ENCODE measurements around the gene OTOP3.
"Not testable (repeated sequence)": the region's sequence is repeated elsewhere in the genome, so short reads cannot be mapped to it uniquely, and the experiment has no call there.

Gene OTOP3, protein sequence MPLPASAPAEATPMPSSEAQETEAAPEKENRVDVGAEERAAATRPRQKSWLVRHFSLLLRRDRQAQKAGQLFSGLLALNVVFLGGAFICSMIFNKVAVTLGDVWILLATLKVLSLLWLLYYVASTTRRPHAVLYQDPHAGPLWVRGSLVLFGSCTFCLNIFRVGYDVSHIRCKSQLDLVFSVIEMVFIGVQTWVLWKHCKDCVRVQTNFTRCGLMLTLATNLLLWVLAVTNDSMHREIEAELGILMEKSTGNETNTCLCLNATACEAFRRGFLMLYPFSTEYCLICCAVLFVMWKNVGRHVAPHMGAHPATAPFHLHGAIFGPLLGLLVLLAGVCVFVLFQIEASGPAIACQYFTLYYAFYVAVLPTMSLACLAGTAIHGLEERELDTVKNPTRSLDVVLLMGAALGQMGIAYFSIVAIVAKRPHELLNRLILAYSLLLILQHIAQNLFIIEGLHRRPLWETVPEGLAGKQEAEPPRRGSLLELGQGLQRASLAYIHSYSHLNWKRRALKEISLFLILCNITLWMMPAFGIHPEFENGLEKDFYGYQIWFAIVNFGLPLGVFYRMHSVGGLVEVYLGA

DNA sequence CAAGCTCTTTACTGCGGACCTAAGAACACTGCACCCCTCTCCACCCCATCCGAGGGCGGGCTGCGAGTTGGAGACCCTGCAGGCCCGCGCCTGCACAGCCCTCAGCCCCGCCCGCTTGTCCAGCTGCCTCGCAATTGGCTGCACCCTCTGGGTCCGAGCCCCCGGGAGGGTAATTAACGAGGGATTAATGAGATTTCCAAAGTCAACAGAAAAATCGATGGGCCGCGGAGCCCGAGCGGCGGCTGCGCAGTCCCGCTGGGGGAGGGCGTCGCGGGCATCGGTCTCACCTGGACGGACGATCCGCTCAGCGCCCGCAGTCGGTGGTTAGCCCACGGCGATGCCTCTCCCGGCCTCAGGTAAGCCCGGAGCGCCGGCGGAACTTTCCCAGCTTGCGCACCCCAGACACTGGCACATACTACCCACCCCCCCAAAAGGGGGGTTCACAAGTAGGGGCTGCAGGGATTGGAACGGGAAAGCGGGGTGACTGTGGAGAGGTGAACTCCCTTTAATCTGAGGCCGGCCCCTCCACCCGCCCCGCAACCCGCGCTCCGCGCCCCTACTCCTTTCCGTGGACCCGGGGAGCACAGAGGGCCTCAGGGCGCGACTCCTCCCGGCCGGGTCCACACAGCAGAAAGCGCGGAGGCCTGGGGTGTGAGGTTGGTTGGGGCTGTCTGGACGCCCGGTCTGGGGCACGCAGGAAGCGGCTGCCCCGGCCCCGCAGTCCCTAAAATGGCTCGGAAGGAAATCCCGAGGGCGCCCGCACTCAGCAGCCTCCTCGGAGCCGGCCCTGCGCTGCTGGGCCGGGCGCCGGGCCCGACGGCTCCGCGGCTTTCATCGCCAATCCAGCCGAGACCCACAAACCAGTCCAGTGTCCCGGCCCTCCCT, at the start of gene OTOP3:
Gene OTOP3 (plus strand): TSS at position 314 of the 885 bp plus-strand sequence. CDS start 24 bp downstream, at position 338.
- no peak for DNase-seq

DNA sequence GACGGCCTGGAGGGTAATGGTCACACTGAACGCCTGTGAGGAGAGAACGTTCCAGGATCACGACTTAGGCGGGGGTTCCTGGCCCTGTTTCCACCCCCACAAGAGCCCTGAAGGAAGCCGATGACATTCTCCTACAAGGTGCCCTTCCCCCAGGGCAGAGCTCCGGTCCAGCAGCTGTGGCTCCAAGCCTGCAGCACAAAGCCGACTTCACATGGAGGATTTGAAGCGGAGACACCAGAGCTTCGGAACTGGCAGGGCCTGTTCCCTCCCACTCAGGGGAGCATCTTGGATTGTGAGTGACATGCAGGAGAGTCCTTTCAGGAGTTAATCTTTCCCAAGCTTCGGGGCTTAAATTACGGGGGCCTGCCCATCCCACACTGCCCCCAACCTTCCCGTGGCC, 47.2 kb upstream of the OTOP3 start:
- DNase-seq = no peak

DNA sequence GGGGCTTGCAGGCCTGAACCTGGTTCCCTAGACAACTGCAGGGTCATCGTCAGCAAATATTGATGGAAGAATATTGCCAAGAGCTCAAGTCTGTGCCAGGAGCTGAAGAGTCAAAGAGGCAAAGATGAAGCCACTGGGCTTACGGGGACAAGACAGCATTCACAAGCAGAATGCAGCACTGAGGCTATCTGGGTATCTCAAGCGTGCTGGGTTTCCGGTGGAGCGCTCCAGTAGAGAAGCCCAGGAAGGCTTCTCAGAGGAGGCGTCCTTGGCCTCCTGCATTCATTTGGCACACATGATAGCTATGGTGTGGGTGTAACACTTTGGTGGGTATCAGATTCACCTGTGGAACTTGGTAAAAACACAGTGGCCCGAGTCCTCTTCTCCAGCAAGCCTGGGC, 45.1 kb upstream of the OTOP3 start:
- no peak for DNase-seq

DNA sequence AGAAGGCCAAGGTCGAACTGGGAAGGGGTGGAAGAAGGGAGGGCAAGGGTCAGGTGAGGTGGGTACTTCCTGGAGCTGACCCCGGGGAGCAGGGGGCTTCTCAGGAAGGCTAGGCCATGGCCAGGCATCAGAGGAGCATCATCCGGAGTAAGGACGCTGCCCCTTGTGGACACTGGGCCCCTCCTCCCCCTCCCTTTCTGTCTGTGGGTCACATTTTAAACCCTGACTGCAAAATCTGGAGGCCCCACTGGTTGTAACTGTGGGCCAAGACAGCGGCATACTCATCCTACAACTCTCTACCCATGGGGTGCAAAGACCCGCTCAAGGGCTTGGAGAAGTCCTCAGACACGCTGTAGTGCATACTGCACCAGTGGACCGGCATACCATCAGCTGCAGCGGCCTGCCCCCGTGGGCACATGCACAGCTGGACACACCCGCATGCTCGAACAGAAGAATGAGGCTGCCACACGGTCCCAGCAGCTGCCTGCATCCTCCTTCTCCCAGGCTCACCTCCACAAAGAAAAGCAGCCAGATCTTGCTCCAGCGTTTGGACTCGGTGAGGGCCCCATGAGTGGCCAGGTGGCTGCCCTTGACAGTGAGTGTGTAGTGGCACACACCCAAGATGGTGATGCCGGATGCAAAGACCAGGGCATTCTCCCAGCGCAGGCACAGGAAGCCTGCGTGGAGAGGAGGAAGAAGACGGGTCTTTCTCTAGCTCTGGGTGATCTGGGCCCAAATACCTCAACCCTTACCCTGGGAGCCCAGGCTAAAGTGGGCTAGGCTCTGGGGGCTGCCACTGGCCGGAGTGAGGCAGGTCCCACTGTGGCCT, 43.5 kb upstream of the OTOP3 start:
- no peak for DNase-seq

DNA sequence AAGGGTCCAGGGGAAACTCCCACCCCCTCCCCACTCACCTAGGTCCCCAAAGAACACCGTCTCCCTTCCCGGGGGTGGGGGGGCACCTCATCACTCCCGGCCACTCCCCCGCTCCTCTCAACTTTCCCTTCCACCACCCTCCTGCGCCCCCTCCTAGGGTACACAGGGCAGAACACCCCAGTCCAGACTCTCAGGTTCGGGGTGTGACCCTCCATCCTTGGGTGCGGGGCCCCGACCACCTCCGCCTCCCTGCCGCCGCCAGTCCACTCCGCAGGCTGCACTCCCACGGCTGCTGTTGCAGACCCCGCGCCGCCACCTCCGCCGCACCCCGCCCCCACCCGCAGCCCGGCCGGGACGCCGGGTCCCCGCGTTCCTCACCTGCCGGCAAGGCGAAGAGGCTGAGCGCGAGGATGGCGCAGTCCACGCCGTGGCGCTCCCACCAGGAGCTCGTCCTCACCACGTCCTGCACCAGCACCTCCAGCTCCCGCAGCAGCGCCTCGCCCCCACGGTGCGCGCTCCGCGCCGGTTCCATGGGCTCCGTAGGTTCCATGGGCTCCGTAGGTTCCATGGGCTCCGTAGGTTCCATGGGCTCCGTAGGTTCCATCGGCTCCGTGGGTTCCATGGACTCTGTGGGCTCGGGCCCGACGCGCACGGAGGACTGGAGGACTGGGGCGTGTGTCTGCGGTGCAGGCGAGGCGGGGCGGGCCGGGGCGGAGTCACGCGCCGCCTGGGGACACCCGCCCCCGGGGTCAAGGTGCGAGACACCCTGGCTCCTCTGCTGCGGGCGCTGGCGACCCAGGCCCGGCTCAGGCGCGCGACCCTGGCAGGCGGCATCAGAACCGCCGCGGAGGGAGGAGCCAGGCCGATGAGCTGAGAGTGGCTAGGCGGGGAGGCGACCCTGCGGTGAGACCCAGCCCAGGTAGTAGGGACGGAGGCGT, 42.5 kb upstream of the OTOP3 start, which contains the start of gene FADS6:
Gene FADS6 (minus strand): TSS at position 660 of the 938 bp plus-strand sequence. CDS start 38 bp downstream, at position 622.
- no peak for DNase-seq

DNA sequence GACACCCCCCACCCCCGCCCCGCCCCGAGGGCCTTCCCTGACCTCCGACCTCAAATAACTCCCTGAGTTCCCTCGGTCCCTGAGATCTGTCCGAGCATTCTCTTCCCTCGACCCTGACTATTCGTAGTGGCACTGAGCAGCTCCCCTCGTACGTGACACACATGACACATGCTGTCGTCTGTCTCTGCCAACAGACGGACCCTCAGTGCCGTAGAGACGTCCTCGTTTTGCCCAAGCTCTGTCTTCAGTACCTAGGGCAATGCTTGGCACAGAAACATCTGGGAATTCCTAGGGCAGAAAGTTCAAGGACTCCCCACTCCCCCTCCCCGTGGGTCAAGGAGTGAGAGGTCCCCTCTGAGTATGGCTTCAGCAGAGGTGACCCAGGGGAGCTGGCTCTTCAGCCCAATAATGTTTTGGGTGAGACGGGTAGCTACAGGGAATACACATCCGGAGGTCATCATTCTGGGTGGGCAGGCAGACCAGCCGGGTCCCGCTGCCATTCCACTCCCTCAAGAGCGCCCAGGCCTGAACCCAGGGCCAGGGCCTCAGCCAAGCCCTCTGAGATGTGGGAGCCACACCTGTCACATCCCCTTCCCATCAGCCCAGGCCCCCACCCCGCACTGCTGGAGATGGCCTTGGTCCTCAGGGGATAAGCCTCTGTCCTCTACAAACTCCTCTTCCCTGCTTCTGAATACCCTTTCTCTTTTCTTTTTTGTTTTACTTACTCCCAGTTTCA, 41.6 kb upstream of the OTOP3 start:
- no peak for DNase-seq

DNA sequence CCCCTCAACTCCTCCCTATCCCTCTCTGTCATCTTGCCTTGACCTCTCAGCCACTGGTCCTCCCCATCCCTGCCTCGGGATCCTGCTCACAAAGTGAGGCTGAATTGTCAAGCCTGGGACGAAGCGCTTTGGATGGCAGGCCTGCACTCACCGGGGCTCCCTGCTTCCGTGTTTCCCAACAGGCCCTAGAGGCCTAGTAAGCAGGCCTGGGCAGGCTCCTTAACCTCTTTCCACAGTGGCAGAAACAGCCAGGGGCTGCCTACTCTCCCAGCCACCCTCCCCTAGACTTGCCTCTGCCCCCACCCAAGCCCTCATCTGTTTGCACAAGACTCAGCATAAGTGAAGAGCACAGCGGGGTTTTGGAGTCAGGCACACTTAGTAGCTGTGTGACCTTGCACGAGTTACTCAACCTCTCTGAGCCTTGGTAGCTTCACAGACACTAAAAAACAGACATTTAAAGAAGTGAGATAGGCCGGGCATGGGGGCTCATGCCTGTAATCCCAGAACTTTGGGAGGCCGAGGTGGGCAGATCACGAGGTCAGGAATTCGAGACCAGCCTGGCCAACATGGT, 37.2 kb upstream of the OTOP3 start:
- DNase-seq = no peak

DNA sequence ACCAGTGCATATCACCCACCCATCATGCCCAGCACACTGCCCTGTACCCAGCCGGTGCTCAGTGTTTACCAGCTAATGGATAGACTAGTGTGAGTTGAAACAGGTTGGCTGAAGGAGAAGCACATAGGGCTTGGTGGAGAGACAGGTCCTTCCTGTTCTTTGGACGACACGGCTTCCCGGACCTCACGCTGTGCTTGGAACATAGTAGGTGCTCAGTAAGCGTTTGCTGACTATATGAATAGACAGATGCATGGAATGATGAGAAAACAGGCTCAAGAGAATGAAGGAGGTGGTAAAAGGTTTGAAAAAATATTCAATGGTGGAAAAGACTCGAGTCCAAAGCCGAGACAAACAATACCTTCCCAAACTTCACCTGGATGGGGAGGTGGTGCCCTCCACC, 35.5 kb upstream of the OTOP3 start:
- DNase-seq = no peak

DNA sequence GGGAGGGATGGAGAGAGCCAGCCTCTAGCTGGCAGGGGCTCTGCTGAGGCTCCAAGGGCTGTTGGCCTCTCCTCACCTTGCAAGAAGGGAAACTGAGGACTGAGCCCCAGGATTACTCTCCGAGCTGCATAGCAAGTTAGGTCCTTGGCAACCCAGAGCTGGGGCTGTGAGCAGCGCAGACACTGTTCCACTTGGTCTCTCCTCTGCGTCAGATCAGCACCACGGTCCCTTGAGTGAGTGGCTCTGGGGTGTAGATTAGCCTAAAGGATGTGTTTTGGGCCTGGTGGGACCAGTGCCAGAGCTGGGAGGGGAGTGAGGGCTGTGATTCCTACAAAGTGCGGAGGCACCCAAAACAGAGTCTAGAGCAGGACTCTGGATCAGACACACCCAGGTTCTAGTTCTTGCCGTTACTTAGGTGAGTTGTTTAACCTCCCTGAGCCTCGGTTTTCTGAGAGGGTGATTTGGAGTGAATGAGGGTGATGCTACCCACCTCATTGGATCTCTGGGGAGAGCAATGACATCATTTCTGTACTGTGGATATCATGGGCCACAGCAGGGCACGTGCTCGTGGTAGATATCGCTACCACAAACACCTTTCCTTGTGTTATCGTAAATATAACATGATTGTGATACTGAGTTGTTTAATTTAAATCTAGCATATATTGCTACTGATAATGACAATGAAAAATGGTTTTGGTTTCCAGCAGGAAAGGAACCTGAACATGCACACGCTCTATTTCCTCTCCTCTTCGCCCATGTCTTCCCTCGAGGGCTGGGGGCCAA, 34.2 kb upstream of the OTOP3 start:
- no peak for DNase-seq

DNA sequence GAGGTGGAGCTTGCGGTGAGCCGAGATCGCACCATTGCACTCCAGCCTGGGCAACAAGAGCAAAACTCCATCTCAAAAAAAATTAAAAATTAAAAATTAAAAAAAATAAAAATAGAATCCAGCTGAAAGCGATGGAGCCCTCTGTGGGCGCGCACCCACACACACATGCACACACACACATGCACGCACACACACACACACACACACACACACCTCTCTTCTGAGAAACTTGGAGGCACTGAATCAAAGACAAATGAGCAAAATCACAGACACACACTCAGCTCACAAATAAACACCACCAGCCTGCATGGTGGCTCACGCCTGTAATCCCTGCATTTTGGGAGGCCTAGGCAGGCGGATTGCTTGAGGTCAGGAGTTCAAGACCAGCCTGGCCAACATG, 32.7 kb upstream of the OTOP3 start:
- no peak for DNase-seq

DNA sequence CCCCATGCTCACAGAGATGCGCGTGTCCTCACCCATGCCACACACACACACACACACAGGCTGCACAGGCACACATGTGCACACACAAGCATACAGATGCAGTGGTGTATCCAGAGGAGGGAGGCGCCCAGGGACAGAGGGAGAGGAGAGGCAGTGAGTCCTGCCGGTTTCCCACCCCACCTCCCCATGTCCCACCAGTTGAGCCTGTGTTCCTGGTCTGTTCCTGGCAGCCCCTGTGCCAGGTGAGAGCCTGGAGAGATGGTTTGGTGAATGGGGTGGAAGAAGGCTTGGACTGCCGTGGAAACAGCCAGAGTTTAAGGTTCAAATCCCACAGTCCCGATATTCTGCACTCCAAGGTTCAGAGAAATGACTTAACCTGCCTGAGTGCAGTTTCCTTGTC, 32.0 kb upstream of the OTOP3 start:
- DNase-seq = no peak

DNA sequence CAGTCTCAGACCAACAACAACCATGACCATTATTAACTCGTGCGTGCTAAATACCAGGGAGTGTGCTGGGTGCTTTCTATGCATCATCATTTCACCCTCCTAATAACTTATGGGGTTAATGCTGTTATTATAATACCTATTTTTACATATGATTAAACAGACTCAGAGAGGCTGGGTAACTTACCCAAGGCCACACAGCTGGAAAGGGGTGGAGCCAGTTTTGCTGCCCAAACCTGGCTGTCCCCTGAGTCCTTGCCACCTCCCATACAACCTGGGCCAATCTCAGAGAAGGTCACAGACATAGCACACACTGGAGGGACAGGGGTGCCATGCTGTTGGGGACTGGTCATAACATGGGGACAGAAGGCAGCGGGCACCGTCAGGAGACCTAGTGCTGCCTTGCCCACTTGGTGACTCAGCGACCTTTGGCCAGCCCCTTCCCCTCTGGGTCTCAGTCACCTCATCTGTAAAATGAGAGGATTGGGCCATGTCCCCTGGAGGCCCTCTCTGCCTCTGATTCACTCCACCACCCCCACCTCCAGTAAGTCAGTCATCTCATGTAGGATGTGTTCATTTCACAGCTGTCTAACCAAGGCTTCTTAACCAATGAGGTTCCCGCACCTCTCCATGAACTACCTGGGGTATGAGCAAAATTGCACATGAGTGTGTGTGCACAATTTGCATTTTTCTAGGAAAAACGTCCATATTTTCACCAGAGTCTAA, 30.9 kb upstream of the OTOP3 start:
- no peak for DNase-seq

DNA sequence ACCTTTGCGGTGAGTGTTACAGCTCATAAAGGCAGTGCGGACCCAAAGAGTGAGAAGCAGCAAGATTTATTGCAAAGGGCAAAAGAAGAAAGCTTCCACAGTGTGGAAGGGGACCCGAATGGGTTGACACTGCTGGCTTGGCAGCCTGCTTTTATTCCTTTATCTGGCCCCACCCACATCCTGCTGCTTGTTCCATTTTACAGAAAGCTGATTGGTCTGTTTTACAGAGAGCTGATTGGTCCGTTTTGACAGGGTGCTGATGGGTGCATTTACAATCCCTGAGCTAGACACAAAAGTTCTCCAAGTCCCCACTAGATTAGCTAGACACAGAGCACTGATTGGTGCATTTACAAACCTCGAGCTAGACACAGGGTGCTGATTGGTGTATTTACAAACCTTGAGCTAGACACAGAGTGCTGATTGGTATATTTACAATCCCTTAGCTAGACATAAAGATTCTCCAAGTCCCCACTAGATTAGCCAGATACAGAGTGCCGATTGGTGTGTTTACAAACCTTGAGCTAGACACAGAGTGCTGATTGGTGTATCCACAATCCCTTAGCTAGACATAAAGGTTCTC, 29.4 kb upstream of the OTOP3 start:
- DNase-seq = not testable (repeated sequence)

DNA sequence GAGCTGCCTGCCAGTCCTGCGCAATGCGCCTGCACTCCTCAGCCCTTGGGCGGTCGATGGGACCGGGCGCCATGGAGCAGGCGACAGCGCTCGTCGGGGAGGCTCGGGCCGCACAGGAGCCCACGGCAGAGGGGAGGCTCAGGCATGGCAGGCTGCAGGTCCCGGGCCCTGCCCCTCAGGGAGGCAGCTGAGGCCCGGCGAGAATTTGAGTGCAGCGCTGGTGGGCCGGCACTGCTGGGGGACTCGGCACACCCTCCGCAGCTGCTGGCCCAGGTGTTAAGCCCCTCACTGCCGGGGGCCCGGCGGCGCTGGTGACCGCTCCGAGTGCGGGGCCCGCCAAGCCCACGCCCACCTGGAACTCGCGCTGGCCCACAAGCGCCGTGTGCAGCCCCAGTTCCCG, 28.7 kb upstream of the OTOP3 start:
- DNase-seq = no peak

DNA sequence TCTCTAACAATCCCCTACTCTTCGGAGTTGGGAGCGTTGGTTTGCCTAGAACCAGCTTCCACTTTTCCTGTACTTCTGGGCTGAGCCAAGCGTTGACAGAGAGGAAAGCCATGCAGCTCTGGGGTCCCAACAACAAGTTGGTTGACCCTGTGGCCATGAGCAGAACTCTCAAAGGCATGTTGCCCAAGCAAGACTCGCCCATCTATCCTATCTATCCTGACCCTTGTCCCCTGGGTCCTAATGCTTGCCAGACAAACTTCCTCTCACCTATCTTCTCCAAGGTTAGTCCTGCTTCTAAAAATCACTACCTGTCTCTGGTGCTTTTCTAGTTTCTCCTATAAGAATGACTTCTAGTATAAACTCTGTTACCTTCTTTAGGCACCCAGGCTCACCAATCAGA, 26.6 kb upstream of the OTOP3 start:
- not testable (repeated sequence) for DNase-seq

DNA sequence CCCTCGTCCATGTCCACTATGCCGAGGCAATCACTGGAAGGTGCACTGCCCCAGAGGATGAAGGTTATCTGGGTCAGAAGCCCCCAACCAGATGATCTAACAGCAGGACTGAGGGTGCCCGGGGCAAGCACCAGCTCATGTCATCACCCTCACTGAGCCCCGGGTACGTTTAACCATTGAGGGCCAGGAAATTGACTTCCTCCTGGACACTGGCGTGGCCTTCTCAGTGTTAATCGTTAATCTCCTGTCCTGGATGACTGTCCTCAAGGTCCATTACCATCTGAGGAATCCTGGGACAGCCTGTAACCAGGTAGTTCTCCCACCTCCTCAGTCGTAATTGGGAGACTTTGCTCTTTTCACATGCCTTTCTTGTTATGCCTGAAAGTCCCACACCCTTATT, 24.3 kb upstream of the OTOP3 start:
- not testable (repeated sequence) for DNase-seq

DNA sequence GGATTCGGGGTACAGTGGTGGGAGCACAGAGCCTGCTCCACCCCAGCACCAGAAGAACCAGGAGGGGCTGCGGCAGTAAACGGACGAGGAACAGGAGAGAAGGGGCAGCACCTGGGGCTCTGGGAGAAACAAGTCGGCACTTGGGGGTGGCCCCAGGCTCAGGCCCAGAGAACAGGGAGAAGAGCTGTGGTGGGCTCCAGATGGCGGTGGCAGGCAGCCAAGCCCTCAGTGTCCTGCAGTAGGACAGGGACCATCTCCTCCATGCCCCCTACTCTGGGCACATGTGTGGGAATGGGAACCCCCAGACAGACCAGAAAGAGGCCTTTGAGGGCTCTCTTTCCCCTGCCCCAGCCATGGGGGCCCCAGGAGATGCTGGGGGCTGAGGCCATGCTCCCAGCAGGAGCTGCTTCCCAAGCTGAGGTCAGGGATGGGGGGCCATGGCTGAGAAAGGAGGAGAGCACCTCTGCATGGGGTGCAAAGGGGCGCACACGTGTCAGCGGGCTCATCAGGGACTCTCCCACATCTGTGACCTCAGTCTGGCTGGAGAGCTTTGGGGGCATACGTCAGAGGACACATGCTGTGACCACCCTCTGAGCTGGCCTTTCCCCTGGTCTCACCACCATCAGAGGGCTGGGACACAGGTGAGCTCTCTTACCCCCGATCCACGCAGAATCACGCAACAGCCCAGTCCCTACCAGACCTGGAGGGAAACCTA, 19.4 kb upstream of the OTOP3 start:
- no peak for DNase-seq

DNA sequence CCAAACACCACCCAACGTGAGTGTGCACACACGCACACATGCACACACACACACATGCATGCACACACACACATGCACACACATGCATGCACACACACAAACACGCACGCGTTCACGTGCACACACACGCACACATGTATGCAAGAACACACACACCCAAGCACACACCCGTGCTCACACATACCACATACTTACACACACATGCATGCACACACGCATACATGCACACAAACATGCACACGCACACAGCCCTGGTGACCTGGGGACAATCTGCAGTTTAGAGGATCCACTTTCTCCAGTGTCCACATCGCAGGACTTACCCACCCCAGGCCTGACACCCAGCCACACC, 18.9 kb upstream of the OTOP3 start:
- no peak for DNase-seq
